GM12874 (cell line): Measurements from ENCODE around the gene SLC1A2.

Source experiments
- CTCF ChIP-seq: IDR thresholded peaks from 2 replicates; pipeline ENCODE4 v1.5.1; 2011; ENCODE audit warnings: low read depth, mild to moderate bottlenecking, control low read depth, low read length, moderate library complexity; ENCODE audit not compliant: insufficient read depth

The SLC1A2 gene

GRCh38 chr11:35387111-35387982 lies 32.0 kb downstream of the SLC1A2 start:
- TF ChIP-seq CTCF = no peak

GRCh38 chr11:35383953-35384352 lies 35.4 kb downstream of the SLC1A2 start:
- TF ChIP-seq CTCF = no peak

GRCh38 chr11:35381709-35382322 lies 37.5 kb downstream of the SLC1A2 start:
- TF ChIP-seq CTCF = no peak

- TF ChIP-seq CTCF = no peak
These were observed 38.8 kb downstream of the SLC1A2 start for GRCh38 chr11:35380603-35381002.

- no peak for TF ChIP-seq CTCF
These were observed 42.1 kb downstream of the SLC1A2 start for GRCh38 chr11:35377262-35377661.

- TF ChIP-seq CTCF = no peak
These were observed 42.7 kb downstream of the SLC1A2 start for GRCh38 chr11:35376613-35377012.

- no peak for TF ChIP-seq CTCF
These were observed 43.2 kb downstream of the SLC1A2 start for GRCh38 chr11:35376118-35376510.
